HG02938 (cell line): ENCODE measurements around the gene SQOR.
A peak's percentile ranks its signal among the peaks of the same experiment; 100 is the strongest.

ENCODE experiments used
- ATAC-seq: cut with Tn5 transposase; IDR thresholded peaks from one replicate; pipeline ENCODE4 v1.9.1; 2021; ENCODE audit warnings: mild to moderate bottlenecking, moderate library complexity; ENCODE audit not compliant: unreplicated experiment

The SQOR gene

DNA sequence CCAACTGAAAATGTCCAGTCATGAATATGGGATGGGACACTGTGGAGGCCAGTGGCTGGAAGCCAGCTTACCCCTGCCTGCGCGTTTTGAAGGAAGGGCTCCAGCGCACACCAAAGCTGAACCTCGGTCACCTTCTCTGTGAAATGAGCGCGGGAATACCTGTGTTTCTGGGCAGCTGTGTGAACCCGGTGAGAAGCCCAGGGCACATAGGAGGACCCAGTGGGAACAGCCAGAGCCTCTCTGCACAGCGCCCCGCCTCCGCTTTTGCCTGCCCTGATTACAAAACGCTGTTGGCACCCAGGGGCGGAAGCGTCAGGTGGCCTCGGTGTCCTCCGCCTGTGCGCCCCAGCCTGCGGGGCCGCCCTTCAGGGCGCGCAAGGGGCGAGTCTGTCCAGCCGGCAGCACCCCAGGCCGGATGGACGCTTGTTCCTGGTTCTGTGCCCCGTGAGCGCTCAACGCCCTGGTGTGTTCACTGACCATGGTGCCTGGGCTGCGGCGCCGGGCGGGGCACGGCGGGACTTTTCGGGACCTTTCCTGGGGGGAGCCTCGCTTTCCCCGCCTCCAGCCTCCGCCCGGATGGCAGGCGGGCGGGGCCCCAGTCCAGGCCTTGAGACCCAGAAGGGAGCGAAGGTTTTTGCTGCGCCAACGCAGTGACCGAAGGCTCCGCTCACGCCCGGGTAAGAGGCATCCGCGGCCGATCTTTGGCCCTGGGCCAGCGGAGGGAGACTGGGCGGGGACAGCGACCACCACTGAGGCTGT, at the start of gene SQOR:
TSS of gene SQOR (plus strand) at position 598 of the 759 bp plus-strand sequence. CDS start 23,895 bp downstream, outside the sequence.
- ATAC-seq: peak; percentile 60

DNA sequence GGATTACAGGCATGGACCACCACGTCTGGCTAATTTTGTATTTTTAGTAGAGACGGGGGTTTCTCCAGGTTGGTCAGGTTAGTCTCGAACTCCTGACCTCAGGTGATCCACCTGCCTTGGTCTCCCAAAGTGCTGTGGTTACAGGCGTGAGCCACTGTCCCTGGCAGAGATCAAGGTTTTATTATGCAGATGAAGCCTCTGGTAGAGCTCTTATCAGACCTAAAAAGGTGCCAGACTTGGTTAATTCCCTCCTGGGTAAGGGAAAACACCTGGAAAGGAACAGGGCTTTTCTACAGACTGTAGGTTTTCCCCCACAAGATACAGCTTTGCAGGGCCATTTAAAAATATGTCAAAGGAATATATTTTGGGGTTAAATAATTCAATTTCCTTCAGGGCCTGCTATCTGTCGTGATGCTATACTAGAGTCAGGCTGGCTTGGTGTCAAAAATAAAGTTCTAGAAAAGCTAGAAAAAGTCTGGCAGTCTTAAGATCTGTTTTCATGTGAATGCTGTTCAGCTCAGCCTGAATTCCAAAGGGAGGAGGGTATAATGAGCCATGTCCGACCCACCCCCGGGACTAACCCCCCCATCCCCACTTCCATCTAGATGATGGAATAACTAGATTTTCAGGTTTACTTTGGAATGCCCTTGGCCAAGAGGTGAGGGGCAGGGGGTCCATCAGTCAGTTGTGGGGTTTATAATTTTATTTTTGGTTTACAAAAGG, 49.6 kb upstream of the SQOR start:
- no peak for ATAC-seq

DNA sequence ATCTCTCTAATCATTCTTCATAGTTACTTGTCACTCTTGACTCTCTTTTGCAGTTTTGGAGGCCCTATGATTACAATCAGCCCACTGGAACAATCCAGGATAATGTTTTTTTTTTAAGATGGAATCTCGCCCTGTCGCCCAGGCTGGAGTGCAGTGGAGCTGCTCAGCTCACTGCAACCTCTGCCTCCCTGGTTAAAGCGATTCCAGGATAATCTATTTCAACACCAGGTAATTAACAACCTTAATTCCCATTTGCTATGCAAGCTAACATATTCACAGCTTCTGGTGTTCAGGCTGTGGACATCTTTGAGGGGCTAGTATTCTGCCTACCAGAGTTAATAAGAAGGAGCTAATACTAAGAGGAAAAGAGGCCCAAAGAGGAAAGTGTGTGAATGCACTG, 48.7 kb upstream of the SQOR start:
- ATAC-seq: no peak

DNA sequence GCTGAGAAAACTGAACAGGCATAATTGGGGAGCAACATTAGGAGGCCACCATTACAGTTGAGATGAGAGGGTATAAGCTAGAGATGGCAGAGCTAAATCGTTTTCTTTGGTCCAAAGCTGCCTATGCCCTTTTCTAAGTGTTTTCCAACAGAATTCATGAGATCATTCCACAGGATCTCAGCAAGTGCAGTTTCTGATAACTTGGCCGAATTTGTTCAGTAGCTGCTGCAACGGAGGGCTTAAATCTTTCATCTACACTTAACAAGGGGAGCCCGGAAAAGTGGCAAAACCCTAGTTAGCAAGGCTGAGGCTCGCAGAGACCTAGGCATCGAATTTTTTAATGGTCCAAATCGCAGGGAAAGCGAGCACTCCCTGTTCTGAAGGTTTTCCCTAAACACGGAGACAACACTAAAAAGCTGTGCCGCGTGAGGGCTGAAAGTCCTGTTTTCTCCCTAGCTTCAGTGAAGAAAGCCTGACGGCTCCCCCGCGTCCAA, 48.2 kb upstream of the SQOR start:
- peak; percentile 5 for ATAC-seq

DNA sequence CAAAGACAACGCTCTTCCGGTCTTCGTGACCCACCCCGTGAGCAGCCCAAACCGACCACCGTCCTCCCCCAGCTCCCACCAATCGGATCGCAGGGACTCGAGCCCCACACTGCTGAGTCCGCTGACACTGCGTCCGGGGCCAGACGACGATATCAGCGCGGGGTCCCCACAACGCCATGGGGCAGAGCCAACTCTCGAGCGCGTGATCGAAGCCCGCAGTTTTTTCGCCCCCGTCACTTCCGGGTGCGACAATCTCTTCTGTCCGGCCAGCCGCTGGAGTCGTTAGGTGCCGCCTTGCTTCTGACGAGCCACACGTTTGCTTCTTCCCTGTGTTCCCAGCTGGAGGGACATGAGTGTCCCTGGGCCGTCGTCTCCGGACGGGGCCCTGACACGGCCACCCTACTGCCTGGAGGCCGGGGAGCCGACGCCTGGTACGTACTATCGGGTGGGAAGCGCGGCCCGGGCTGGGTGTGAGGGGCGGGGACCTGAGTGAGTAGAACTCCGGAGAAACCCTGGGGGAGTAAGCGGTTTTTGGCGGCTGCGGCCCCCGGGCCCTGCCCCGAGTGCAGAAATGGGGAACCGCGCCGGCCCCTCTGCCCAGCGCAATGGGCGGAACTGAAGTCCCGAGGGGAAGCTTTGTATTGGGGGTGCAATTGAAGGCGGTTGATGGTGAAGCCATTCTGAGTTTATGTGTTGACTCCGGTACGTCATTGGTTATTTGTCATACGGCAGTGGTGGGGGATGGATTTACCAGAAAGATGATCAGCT, 47.5 kb upstream of the SQOR start, which contains the start of gene BLOC1S6:
TSS of gene BLOC1S6 (plus strand) at position 285 of the 768 bp plus-strand sequence. CDS start at position 350, 65 bp downstream.
- peak; percentile 73 for ATAC-seq

DNA sequence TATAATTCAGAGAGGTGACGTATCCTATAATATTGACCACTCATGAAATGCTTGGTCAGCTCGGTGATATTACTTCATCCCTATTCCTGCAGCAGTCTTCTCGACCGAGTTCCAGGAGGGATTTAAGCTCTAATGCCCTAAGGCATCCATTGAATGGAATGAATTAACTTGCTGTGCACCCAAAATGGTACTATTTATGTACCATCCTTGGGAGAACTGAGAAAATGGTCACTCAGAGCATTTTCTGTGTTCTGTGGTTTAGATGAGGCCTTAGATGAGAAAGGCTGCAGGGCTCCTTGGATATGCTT, 47.0 kb upstream of the SQOR start:
- no peak for ATAC-seq

DNA sequence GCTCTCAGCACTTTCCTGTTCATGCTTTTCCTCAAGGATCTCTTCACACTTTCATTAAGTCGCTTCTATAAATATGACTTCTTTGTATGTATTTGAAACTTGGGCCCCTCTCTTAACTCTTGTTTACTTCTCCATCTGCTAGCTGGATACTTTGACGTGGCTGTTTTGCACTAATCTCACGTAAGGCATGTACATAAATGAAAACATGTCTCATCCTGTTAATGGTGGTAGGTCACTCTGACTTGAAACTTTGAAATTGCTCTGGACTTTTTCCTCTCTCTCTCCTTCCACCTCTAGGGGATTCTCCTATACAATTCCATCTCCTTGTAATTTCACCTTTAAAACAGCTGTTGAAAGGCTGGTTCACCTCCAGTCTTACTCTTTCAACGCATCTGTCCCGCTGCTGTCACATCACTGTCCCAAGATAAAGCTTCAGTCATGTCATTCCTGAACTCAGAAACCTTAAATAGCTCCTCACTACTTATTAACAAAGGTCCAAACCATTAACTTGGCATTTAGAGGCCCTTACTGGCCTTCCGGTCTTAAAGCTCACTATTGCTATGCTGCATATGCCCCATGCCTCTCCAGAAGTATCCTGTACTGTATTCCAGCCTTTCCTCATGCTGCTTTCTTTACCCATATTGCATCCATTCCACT, 46.5 kb upstream of the SQOR start:
- no peak for ATAC-seq

DNA sequence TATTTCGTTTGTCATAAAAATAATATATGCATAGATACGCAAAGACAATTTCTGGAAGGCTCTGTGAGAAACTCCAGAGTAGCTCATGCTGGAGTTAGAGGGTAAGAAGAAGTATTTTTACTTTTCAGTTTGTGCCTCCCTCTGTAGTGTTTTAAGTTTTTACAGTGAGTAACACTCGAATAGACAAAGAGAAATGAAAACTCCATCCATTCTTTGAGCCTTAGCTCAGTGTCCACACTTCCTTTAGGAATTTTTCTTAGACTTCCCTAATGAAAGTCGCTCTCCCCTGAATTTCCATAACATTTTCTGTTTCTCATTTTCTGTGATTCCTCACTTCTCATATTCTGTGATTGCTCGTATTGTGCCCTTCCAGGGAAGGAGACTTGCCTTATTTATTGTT, 45.6 kb upstream of the SQOR start:
- ATAC-seq: no peak

DNA sequence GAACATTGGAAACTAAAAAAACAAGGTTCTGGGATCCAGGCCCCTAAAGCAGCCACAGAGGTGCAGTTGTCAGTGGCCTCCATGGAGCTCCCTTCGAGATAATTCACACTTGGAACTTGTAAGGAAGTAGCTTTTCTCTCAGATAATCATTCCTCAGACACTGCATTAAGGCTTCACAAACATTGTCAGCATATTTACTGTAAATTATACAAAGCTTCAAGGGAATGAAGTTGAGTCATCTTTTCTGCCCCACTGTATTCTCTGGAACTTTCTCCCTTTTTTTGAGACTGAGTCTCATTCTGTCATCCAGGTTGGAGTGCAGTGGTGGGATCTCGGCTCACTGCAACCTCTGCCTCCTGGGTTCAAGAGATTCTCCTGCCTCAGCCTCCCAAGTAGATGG, 40.5 kb upstream of the SQOR start:
- no peak for ATAC-seq

DNA sequence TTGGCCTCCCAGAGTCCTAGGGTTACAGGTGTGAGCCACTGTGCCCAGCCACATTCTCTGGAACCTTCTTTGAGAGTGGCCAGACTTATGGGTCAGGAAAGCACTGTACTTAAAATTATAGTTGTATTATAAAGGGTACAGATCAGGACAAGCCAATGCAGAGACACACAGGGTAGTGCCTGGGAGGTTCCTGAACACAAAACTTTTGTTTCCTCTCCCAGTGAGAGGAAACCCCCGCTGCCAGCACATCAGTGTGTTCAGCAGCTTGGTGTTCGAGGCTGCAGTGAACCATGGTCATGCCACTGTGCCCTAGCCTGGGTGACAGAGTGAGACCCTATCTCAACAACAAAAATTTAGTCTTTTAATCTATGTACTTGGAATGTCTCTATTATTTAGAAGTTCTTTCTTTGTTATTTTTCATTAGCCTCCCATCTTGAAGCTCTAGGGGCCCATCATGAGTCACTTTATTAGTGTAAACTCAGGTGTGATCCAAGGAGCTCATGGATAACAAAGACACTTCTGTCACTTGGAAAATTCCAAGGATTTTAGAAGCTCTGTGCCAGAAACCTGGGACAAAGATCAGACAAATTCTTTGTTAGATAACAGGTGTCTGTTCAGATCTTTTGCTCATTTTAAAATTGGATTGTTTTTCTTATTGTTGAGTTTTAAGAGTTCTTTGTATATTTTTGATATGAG, 39.8 kb upstream of the SQOR start:
- no peak for ATAC-seq

DNA sequence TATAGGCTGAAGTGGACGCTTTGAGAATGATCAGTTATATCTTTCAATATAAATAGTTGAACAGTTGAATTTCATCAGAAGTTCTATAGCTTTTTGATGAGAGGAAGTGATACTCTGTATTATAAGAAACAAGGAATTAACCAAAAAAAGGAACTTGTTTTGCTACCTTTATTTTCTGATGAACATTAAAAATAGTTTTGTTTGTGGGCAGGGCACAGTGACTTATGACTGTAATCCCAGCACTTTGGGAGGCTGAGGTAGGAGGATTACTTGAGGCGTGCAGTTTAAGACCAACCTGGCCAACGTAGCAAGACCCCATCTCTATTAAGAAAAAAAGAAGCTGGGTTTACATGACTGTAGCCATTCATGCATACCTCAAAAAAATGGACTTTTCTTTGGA, 30.9 kb upstream of the SQOR start:
- ATAC-seq: no peak

DNA sequence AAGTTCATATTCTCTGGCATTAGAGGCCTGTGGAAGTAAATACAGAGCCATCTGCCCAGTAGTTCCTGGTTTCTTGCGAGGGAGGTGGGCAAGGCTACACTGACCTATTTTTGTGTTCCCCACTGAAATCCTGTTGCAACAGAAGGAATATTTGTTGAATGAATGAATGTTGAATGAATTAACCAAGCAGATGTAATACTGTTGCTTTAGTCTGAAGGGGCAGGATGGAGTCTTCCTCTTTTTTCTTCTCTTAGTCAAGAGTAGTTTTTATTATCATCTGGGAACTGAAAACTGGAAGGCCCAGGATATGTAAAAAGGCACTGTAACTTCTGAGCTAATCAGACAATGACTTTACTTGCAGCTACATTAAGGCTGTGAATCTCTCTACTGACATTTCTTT, 30.5 kb upstream of the SQOR start:
- ATAC-seq: no peak

DNA sequence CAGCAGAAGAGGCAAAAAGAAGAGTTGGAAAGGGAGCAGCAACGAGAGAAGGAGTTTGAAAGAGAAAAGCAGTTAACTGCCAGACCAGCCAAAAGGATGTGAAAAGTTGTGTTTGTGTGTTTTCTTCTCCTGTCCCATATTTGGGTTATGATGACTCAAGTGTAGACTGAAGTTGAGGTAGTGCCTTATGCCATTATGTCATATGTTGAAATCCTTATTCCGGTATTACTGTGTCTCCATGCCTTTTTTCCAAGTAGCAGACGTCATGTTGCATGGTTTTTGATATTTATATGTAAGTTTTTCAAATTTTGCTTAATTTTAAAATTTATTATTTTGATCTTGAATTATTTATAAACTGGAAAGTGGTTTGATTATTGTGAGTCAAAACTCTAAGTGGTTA, 28.4 kb upstream of the SQOR start:
- no peak for ATAC-seq

DNA sequence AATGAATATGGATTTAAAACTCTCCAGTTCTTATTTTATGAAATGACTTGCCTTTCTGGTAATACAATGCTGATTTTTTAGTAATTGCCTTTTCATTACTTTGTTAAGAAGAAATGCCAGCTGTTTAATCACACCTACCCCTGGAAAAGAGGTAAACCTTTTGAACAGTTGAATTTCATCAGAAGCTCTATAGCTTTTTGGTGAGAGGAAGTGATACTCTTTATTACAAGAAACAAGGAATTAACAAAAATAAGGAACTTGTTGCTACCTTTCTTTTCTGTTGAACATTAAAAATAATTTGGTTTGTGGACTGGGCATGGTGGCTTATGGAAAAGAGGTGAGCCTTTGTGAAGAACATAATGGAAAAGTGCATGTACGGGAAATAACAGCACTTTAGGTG, 28.0 kb upstream of the SQOR start:
- no peak for ATAC-seq

DNA sequence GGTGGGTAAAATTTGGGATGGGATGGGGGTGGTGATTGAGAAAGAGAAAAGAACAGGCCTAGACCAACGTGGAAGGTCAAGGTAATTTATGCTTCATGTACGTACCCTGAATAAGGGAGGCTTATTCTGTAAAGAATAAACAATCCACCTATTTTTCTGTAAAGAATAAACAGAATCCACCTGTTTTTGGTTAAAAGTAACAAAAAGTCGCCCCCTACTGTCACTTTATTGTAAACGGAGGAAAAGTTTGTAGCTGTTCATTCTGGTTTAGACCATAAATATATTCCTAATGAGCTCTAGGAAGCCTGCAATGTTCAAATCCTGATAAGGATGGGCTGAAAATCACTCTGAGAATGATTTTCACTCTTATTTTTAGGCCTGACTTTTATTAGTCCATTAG, 23.5 kb upstream of the SQOR start:
- ATAC-seq: no peak

DNA sequence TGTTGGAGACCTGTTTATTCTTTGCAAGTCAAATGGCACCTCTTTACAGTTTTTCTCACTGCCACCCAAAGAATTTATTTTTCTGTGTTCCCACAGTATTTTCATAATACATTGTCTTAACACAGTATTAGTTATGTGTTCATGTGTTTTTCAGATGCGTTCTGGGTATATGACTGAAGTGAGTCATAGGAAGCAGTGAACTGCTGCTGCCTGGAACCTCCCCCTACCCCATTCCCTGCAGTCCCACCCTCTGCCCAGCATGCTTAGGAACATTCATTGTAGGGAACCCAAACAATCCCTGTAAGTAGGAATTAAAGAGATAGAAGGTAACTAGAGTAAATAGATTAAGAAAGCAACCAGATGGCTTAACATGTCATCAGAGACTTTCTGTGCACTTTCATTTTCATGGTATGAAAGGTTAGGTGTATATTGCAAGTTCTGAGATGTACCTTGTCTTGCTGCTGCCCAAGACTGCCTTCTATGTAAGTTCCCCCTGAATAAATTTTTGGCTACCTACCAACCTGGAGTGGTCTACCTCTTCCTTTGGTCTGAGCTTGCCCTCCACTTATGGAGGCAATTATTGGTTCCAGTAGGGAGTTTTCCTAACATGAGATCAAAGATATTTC, 21.9 kb upstream of the SQOR start:
- peak; percentile 47 for ATAC-seq

DNA sequence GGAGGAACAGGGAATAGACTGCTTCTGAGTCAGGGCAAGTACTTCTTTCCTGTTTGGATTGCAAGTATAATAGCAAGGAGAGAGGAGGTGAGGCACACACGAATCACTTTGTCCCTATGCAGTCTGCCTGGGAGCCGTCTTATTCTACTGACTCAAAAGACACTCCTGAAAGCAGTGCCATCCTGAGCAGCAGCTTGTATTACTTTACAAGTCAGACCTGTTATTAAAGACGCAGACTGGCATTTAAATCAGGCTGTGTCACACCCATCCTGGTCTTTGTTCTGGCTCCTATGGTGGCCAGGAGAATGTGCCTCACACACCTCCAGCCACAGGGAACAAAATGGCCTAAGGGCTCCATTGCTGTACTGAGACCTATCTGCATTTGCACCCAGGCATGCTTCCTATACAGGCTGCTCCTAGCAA, 17.9 kb upstream of the SQOR start:
- ATAC-seq: no peak

DNA sequence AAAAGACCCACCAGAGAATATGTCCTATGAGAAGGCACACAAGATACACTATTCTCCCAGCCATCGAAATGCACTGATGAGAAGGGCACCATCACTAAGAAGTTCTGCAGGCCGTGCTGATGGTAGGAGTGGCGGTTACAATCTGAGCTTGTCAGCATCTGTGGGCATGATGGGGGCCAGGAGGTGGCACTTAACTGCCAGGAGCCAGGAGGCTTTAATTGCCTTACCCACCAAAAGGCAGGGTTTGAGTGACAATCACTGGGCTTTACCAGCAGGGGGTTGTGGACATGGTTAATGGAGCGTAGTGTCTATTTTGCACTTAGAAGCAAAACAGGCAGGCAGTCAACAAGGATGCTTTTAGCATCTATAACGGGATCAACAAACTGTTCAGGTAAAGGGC, 16.0 kb upstream of the SQOR start:
- no peak for ATAC-seq

DNA sequence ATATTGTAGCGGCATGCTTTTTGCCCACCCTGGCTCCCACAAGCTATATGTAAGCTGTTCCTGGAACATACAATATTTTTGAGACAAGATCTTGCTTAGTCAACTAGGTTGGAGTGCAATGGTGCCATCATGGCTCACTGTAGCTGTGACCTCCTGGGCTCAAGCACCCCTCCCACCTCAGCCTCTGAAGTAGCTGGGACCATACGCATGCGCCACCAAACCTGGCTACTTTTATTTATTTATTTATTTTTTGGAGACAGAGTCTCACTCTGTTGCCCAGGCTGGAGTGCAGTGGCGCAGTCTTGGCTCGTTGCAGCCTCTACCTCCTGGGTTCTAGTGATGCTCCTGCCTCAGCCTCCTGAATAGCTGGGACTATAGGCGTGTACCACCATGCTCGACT, 6.7 kb upstream of the SQOR start:
- ATAC-seq: no peak
